ENCODE results near the gene ABTB1. TPM values are rescaled to one million over a fixed set of nuclear protein-coding genes. Genes with fewer than 3 reads are reported as not detected.
"Not testable (repeated sequence)": the region's sequence is repeated elsewhere in the genome, so short reads cannot be mapped to it uniquely, and the experiment has no call there.

ABTB1 gene
- total RNA-seq, 1 experiment from 2014 or later: 12.5 TPM

- POLR2A ChIA-PET: no interaction called here
- H3K4me1 Mint-ChIP-seq: peaks cover 3% of the 10 kb centered on the region
- TF ChIP-seq ZNF121 (CRISPR knock-in tag; IDR thresholded peaks at IDR 0.05): no peak
- no peak for TF ChIP-seq ATF1 (CRISPR knock-in tag; IDR thresholded peaks at IDR 0.05)
- no peak for TF ChIP-seq GABPB1 (CRISPR knock-in tag; IDR thresholded peaks at IDR 0.05)
- no peak for TF ChIP-seq MYBL2 (CRISPR knock-in tag; IDR thresholded peaks at IDR 0.05)
- TF ChIP-seq, protein P1, sequence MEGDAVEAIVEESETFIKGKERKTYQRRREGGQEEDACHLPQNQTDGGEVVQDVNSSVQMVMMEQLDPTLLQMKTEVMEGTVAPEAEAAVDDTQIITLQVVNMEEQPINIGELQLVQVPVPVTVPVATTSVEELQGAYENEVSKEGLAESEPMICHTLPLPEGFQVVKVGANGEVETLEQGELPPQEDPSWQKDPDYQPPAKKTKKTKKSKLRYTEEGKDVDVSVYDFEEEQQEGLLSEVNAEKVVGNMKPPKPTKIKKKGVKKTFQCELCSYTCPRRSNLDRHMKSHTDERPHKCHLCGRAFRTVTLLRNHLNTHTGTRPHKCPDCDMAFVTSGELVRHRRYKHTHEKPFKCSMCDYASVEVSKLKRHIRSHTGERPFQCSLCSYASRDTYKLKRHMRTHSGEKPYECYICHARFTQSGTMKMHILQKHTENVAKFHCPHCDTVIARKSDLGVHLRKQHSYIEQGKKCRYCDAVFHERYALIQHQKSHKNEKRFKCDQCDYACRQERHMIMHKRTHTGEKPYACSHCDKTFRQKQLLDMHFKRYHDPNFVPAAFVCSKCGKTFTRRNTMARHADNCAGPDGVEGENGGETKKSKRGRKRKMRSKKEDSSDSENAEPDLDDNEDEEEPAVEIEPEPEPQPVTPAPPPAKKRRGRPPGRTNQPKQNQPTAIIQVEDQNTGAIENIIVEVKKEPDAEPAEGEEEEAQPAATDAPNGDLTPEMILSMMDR (IDR thresholded peaks at IDR 0.05): no peak
- TF ChIP-seq SMAD3 (CRISPR knock-in tag; IDR thresholded peaks at IDR 0.05; ENCODE audit: borderline replicate concordance): no peak
- TF ChIP-seq, protein P2, sequence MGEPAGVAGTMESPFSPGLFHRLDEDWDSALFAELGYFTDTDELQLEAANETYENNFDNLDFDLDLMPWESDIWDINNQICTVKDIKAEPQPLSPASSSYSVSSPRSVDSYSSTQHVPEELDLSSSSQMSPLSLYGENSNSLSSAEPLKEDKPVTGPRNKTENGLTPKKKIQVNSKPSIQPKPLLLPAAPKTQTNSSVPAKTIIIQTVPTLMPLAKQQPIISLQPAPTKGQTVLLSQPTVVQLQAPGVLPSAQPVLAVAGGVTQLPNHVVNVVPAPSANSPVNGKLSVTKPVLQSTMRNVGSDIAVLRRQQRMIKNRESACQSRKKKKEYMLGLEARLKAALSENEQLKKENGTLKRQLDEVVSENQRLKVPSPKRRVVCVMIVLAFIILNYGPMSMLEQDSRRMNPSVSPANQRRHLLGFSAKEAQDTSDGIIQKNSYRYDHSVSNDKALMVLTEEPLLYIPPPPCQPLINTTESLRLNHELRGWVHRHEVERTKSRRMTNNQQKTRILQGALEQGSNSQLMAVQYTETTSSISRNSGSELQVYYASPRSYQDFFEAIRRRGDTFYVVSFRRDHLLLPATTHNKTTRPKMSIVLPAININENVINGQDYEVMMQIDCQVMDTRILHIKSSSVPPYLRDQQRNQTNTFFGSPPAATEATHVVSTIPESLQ (CRISPR knock-in tag; IDR thresholded peaks at IDR 0.05): no peak
- H3K27me3 Mint-ChIP-seq (ENCODE audit: low read depth): no peaks in the 10 kb centered on the region
- H3K4me3 Mint-ChIP-seq: no peak overlapping the region
- CTCF ChIA-PET: interaction anchor here (1.1 kb wide), 1 partner anchor 70 kb away, joined by 3 read pairs; no protein-coding TSS in a partner anchor
- no peak overlapping the region for H3K27ac Mint-ChIP-seq
- no peaks in the 10 kb centered on the region for H3K36me3 Mint-ChIP-seq
- DNase-seq (ENCODE audit: low spot score): no peak
- peaks cover 20% of the 10 kb centered on the region for H3K9me3 Mint-ChIP-seq
- no peak for ATAC-seq
Measured at GRCh38 chr3:127701280-127701911, 28.6 kb downstream of the ABTB1 start.

GRCh38 chr3:127702151-127702578 lies 29.4 kb downstream of the ABTB1 start:
- ChIA-PET POLR2A (no interaction called here), CTCF (interaction anchor here (0.9 to 1.5 kb wide), 4 partner anchors 11 to 88 kb away, joined by 3 to 6 read pairs (median 4); no protein-coding TSS in a partner anchor)
- no peaks in the 10 kb centered on the region for H3K36me3 Mint-ChIP-seq
- DNase-seq (ENCODE audit: low spot score) (no peak), ATAC-seq (no peak)
- H3K27me3 Mint-ChIP-seq (ENCODE audit: low read depth): no peaks in the 10 kb centered on the region
- H3K9me3 Mint-ChIP-seq: peaks cover 20% of the 10 kb centered on the region
- H3K4me1 Mint-ChIP-seq: peaks cover 3% of the 10 kb centered on the region
- TF ChIP-seq GABPB1 (CRISPR knock-in tag; IDR thresholded peaks at IDR 0.05) (no peak), MXD4 (CRISPR knock-in tag; IDR thresholded peaks at IDR 0.05; ENCODE audit: borderline replicate concordance) (no peak), AFF4 (CRISPR knock-in tag; IDR thresholded peaks at IDR 0.05; ENCODE audit: borderline replicate concordance) (no peak), KAT7 (CRISPR knock-in tag; IDR thresholded peaks at IDR 0.05; ENCODE audit: borderline replicate concordance) (no peak), EMX1 (CRISPR knock-in tag; IDR thresholded peaks at IDR 0.05) (no peak), FOXJ3 (CRISPR knock-in tag; IDR thresholded peaks at IDR 0.05; ENCODE audit: borderline replicate concordance) (no peak), ZNF671 (CRISPR knock-in tag; IDR thresholded peaks at IDR 0.05) (no peak), TP53 (CRISPR knock-in tag; IDR thresholded peaks at IDR 0.05) (no peak), SMAD4 (CRISPR knock-in tag; IDR thresholded peaks at IDR 0.05) (no peak)
- TF ChIP-seq, protein P3, sequence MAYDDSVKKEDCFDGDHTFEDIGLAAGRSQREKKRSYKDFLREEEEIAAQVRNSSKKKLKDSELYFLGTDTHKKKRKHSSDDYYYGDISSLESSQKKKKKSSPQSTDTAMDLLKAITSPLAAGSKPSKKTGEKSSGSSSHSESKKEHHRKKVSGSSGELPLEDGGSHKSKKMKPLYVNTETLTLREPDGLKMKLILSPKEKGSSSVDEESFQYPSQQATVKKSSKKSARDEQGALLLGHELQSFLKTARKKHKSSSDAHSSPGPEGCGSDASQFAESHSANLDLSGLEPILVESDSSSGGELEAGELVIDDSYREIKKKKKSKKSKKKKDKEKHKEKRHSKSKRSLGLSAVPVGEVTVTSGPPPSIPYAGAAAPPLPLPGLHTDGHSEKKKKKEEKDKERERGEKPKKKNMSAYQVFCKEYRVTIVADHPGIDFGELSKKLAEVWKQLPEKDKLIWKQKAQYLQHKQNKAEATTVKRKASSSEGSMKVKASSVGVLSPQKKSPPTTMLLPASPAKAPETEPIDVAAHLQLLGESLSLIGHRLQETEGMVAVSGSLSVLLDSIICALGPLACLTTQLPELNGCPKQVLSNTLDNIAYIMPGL (CRISPR knock-in tag; IDR thresholded peaks at IDR 0.05): no peak
- TF ChIP-seq, protein P1 (IDR thresholded peaks at IDR 0.05): no peak
- no peak overlapping the region for H3K4me3 Mint-ChIP-seq
- no peak overlapping the region for H3K27ac Mint-ChIP-seq

GRCh38 chr3:127704840-127705239 lies 32.1 kb downstream of the ABTB1 start:
- H3K9me3 Mint-ChIP-seq: peaks cover 20% of the 10 kb centered on the region
- H3K27me3 Mint-ChIP-seq (ENCODE audit: low read depth); POLR2A ChIA-PET; CTCF ChIA-PET; H3K27ac Mint-ChIP-seq; H3K4me3 Mint-ChIP-seq; H3K36me3 Mint-ChIP-seq; ATAC-seq; DNase-seq (ENCODE audit: low spot score): not testable (repeated sequence)
- peaks cover 18% of the 10 kb centered on the region for H3K4me1 Mint-ChIP-seq
